HG03280 (cell line): ENCODE data around the gene CEP85.
"Not testable (repeated sequence)": the region's sequence is repeated elsewhere in the genome, so short reads cannot be mapped to it uniquely, and the experiment has no call there.

ENCODE experiments used
- ATAC-seq: cut with Tn5 transposase; IDR thresholded peaks from one replicate; pipeline ENCODE4 v1.9.1; 2021; ENCODE audit warnings: mild to moderate bottlenecking, moderate library complexity; ENCODE audit not compliant: unreplicated experiment

CEP85 gene

GRCh38 chr1:26307966-26308899 is 74.2 kb downstream of the CEP85 start:
- ATAC-seq: not testable (repeated sequence)

GRCh38 chr1:26314501-26314900 is 80.5 kb downstream of the CEP85 start:
- no peak for ATAC-seq

- ATAC-seq: no peak
These were observed 82.2 kb downstream of the CEP85 start for GRCh38 chr1:26315874-26316850.

GRCh38 chr1:26317146-26317545 is 83.1 kb downstream of the CEP85 start:
- no peak for ATAC-seq

GRCh38 chr1:26317612-26318337 is 83.8 kb downstream of the CEP85 start, which contains the start of gene CD52:
TSS of gene CD52 (plus strand) at chr1:26317958. CDS start at chr1:26318018, 60 bp downstream.
- peak; percentile 55 for ATAC-seq

- no peak for ATAC-seq
These were observed 84.5 kb downstream of the CEP85 start for GRCh38 chr1:26318338-26319064.

- ATAC-seq: no peak
These were observed 86.9 kb downstream of the CEP85 start for GRCh38 chr1:26320896-26321295.

- ATAC-seq: peak; percentile 34
These were observed 87.5 kb downstream of the CEP85 start for GRCh38 chr1:26321315-26322041.

- no peak for ATAC-seq
These were observed 88.0 kb downstream of the CEP85 start for GRCh38 chr1:26322042-26322331.

GRCh38 chr1:26323382-26323781 is 89.4 kb downstream of the CEP85 start:
- no peak for ATAC-seq

GRCh38 chr1:26324550-26324949 is 90.5 kb downstream of the CEP85 start:
- no peak for ATAC-seq

- ATAC-seq: no peak
These were observed 94.0 kb downstream of the CEP85 start for GRCh38 chr1:26327956-26328362.
